ENCODE data around the gene TAF11L11.
"Not testable (repeated sequence)": the region's sequence is repeated elsewhere in the genome, so short reads cannot be mapped to it uniquely, and the experiment has no call there.

- TF ChIP-seq NFE2L2 (conservative IDR thresholded peaks at IDR 0.05; ENCODE audit: low read length); CTCF (IDR thresholded peaks at IDR 0.05); SMC3 (IDR thresholded peaks at IDR 0.05); POLR2A (IDR thresholded peaks at IDR 0.05; ENCODE audit: low read length); USF2 (IDR thresholded peaks at IDR 0.05); HDAC2 (IDR thresholded peaks at IDR 0.05); HOXA7 (CRISPR knock-in tag; IDR thresholded peaks at IDR 0.05): not testable (repeated sequence)
Observed at GRCh38 chr5:17631788-17632187, 27.8 kb downstream of the TAF11L11 start, which contains the start of gene TAF11L13.
